A549 (cell line): ENCODE results near the gene ZNF70. TPM values are rescaled to one million over a fixed set of nuclear protein-coding genes. Genes with fewer than 3 reads are reported as not detected.

ENCODE experiments used
- ATAC-seq, 2 experiments: fragments of 200-7000 bp in 1 of 2; fragments of >200 bp in 1 of 2; cut with Nextera tagmentation in 1 of 2; cut with Tn5 transposase in 1 of 2; 3 replicates each; pipeline versions ENCODE4 v1.8.0 to v1.9.1; 2018 to 2020; ENCODE audit warnings: mild to moderate bottlenecking in 1 of 2, moderate library complexity in 1 of 2
- CTCF ChIA-PET: fragments of 300-600 bp; sonication (Branson Sonifier 250); formaldehyde crosslinking; extraction: SDS; loops from one replicate; lab custom pipeline; 2021; ENCODE audit warnings: antibody characterized with exemption, inconsistent platforms; lab: Yijun Ruan, JAX
- POLR2A ChIA-PET: fragments of 350-600 bp; formaldehyde crosslinking; extraction: SDS; loops from one replicate; lab custom pipeline; 2021; ENCODE audit warnings: antibody characterized with exemption, inconsistent platforms; lab: Yijun Ruan, JAX
- DNase-seq, 2 experiments: peaks; one replicate each; pipeline versions ENCODE4 v3.0.0 to v3.0.0-alpha.2; 2011 to 2016; ENCODE audit warnings: low read depth in 1 of 2, low spot score in 1 of 2
- FAIRE-seq: peaks from 2 replicates; lab custom pipeline; 2011; peaks lifted over from hg19 to GRCh38; lab: Jason Lieb, UNC
- H3K27ac ChIP-seq, 2 experiments: fragments of >200 bp; sonication (Bioruptor Twin); formaldehyde crosslinking; 3 replicates each; pipeline ENCODE4 v1.5.1; 2016 to 2017
- H3K4me1 ChIP-seq: fragments of >200 bp; sonication (Bioruptor Twin); formaldehyde crosslinking; 3 replicates; pipeline ENCODE4 v1.6.1; 2016
- H3K4me2 ChIP-seq: fragments of >200 bp; sonication (Bioruptor Twin); formaldehyde crosslinking; 3 replicates; pipeline ENCODE4 v1.6.1; 2016
- H3K4me3 ChIP-seq: fragments of >200 bp; sonication (Bioruptor Twin); formaldehyde crosslinking; 3 replicates; pipeline ENCODE4 v1.5.1; 2016
- H3K9me3 ChIP-seq: fragments of >200 bp; sonication (Bioruptor Twin); formaldehyde crosslinking; 3 replicates; pipeline ENCODE4 v1.6.1; 2016
- CHD4 ChIP-seq: fragments of 200-600 bp; sonication (generic); IDR thresholded peaks from 2 replicates; pipeline ENCODE4 v1.6.1; 2016; ENCODE audit warnings: antibody characterized with exemption, mild to moderate bottlenecking, borderline replicate concordance
- EHMT2 ChIP-seq: fragments of 200-600 bp; sonication (generic); IDR thresholded peaks from 2 replicates; pipeline ENCODE4 v1.6.1; 2016; ENCODE audit warnings: antibody characterized with exemption, low read depth, mild to moderate bottlenecking, moderate library complexity
- EP300 ChIP-seq, 2 experiments: fragments of >200 bp; sonication (Bioruptor Twin); formaldehyde crosslinking; IDR thresholded peaks; 2 replicates in 1 of 2; 3 replicates in 1 of 2; pipeline ENCODE4 v1.6.1; 2016 to 2017
- FOSL2 ChIP-seq, 2 experiments: fragments of 450-650 bp in 1 of 2; fragments of >200 bp in 1 of 2; sonication (Bioruptor Twin) in 1 of 2; formaldehyde crosslinking; IDR thresholded peaks; 2 replicates each; pipeline versions ENCODE4 v1.5.0 to v1.6.1; 2016 to 2020; ENCODE audit warnings: mild to moderate bottlenecking in 1 of 2, moderate library complexity in 1 of 2
- HOXB13 ChIP-seq: fragments of 250-450 bp; sonication (Bioruptor Pico); IDR thresholded peaks from 2 replicates; pipeline ENCODE4 v1.5.0; 2020; ENCODE audit warnings: low read depth, mild to moderate bottlenecking, moderate library complexity
- JUN ChIP-seq, 2 experiments: fragments of >200 bp; sonication (Bioruptor Twin); formaldehyde crosslinking; IDR thresholded peaks; 2 replicates in 1 of 2; 3 replicates in 1 of 2; pipeline ENCODE4 v1.6.1; 2016 to 2017
- JUNB ChIP-seq: fragments of >200 bp; sonication (Bioruptor Twin); formaldehyde crosslinking; IDR thresholded peaks from 2 replicates; pipeline ENCODE4 v1.6.1; 2016
- KDM1A ChIP-seq: fragments of 200-600 bp; sonication (generic); IDR thresholded peaks from 2 replicates; pipeline ENCODE4 v1.6.1; 2016; ENCODE audit warnings: low read depth, mild to moderate bottlenecking
- NPAS2 ChIP-seq: fragments of 250-450 bp; sonication (Bioruptor Pico); IDR thresholded peaks from 2 replicates; pipeline ENCODE4 v1.8.0; 2022; ENCODE audit warnings: mild to moderate bottlenecking, moderate library complexity, borderline replicate concordance
- NR3C1 ChIP-seq: fragments of >200 bp; sonication (Bioruptor Twin); formaldehyde crosslinking; IDR thresholded peaks from 3 replicates; pipeline ENCODE4 v1.6.1; 2017
- PHF8 ChIP-seq: fragments of 200-600 bp; sonication (generic); IDR thresholded peaks from 2 replicates; pipeline ENCODE4 v1.6.1; 2016; ENCODE audit warnings: low read depth, mild to moderate bottlenecking, antibody characterized with exemption, moderate library complexity, borderline replicate concordance
- RARB ChIP-seq: fragments of 250-450 bp; sonication (Bioruptor Pico); IDR thresholded peaks from 2 replicates; pipeline ENCODE4 v1.8.0; 2021; ENCODE audit warnings: mild to moderate bottlenecking, moderate library complexity
- RFX5 ChIP-seq: fragments of 450-650 bp; IDR thresholded peaks from 2 replicates; pipeline ENCODE4 v1.7.1; 2014; ENCODE audit warnings: antibody characterized with exemption, mild to moderate bottlenecking, moderate library complexity
- RNF2 ChIP-seq: fragments of 200-600 bp; sonication (generic); IDR thresholded peaks from 2 replicates; pipeline ENCODE4 v1.6.1; 2016; ENCODE audit warnings: low read depth, mild to moderate bottlenecking, antibody characterized with exemption, moderate library complexity, borderline replicate concordance
- SMC3 ChIP-seq: fragments of >200 bp; sonication (Bioruptor Twin); formaldehyde crosslinking; IDR thresholded peaks from 3 replicates; pipeline ENCODE4 v1.6.1; 2018; ENCODE audit warnings: inconsistent platforms
- SREBF2 ChIP-seq: fragments of 450-650 bp; IDR thresholded peaks from 2 replicates; pipeline ENCODE4 v1.6.1; 2014; ENCODE audit warnings: mild to moderate bottlenecking, moderate library complexity
- ZNF302 ChIP-seq: fragments of 250-450 bp; sonication (Bioruptor Pico); IDR thresholded peaks from 2 replicates; pipeline ENCODE4 v1.9.0; 2021; ENCODE audit warnings: inconsistent platforms, mild to moderate bottlenecking, moderate library complexity
- ZSCAN20 ChIP-seq: fragments of 250-450 bp; sonication (Bioruptor Pico); IDR thresholded peaks from 2 replicates; pipeline ENCODE4 v1.8.0; 2022; ENCODE audit warnings: mild to moderate bottlenecking, moderate library complexity
- WGBS: methylation state at CpG from one replicate; pipeline ENCODE4 v1.1.6; 2017; ENCODE audit errors: missing lambda C conversion rate; 5-methylcytosine and 5-hydroxymethylcytosine counted together
- polyA plus RNA-seq, 4 experiments: library from polyadenylated mRNA; depleted of rRNA in 3 of 4; stranded (reverse); fragments of >200 nt; fragmentation: RNase III in 1 of 4; extraction: RNeasy Plus Mini Kit Qiagen cat#74134 plus additional on column Dnase treatment in 1 of 4; gene quantifications; 2 replicates in 3 of 4; 3 replicates in 1 of 4; pipeline ENCODE4 v1.2.3, GENCODE V29; 2011 to 2017
- TF ChIP-seq, protein P1 (sequence below): fragments of 250-450 bp; sonication (Bioruptor Pico); IDR thresholded peaks from 2 replicates; pipeline ENCODE4 v1.5.0; 2021; ENCODE audit warnings: mild to moderate bottlenecking, moderate library complexity, borderline replicate concordance
- TF ChIP-seq, protein P2 (sequence below): fragments of 200-600 bp; sonication (generic); IDR thresholded peaks from 2 replicates; pipeline ENCODE4 v1.6.1; 2016; ENCODE audit warnings: antibody characterized with exemption, mild to moderate bottlenecking, moderate library complexity
- TF ChIP-seq, protein P3 (sequence below): fragments of 150-350 bp; IDR thresholded peaks from 2 replicates; pipeline ENCODE4 v1.6.1; 2014; ENCODE audit warnings: low read depth, mild to moderate bottlenecking, low read length
- TF ChIP-seq, protein P4 (sequence below): IDR thresholded peaks from 2 replicates; pipeline ENCODE4 v1.6.1; 2012; ENCODE audit warnings: low read depth, borderline replicate concordance

The ZNF70 gene
- polyA plus RNA-seq, 2 of the 4 experiments (the other 2 are of a cell fraction), result 0.88 to 1.2 TPM

DNA sequence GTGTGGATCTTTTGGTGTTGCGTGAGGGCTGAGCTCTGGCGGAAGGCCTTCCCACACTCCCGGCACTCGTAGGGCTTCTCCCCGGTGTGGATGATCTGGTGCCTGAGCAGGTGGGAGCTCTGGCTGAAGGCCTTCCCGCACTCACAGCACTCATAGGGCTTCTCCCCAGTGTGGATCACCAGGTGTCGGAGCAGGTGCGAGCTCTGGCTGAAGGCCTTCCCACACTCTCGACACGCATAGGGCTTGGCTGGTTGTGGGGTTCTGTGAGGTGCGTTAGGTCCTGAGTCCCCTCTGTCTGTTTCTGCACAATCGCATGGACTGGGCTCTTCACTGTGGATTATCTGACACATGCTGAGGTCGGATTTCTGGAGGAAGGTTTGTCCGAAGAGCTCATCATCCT lies 6.4 kb downstream of the ZNF70 start (continued):
- TF ChIP-seq, protein P1, sequence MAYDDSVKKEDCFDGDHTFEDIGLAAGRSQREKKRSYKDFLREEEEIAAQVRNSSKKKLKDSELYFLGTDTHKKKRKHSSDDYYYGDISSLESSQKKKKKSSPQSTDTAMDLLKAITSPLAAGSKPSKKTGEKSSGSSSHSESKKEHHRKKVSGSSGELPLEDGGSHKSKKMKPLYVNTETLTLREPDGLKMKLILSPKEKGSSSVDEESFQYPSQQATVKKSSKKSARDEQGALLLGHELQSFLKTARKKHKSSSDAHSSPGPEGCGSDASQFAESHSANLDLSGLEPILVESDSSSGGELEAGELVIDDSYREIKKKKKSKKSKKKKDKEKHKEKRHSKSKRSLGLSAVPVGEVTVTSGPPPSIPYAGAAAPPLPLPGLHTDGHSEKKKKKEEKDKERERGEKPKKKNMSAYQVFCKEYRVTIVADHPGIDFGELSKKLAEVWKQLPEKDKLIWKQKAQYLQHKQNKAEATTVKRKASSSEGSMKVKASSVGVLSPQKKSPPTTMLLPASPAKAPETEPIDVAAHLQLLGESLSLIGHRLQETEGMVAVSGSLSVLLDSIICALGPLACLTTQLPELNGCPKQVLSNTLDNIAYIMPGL (CRISPR knock-in tag), result no peak
- no peak for TF ChIP-seq ZNF302 (CRISPR knock-in tag)
- no peak for TF ChIP-seq EP300 (IDR thresholded peaks at IDR 0.05)
- no peak for TF ChIP-seq RNF2

DNA sequence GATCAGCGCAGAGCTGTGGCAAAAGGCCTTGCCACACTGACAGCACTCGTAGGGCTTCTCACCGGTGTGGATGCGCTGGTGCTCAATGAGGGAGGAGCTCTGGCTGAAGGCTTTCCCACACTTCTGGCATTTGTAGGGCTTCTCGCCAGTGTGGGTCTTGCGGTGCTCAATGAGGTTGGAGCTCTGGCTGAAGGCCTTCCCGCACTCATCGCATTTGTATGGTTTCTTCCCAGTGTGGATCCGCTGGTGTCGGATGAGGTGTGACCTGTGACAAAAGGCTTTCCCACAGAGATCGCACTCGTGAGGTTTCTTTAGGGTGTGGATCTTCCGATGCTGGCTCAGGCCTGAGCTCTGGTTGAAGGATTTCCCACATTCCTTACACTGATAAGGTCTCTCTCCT lies 6.9 kb downstream of the ZNF70 start:
- H3K9me3 ChIP-seq, result no peaks in the 10 kb centered on the region
- ATAC-seq, result no peak
- no peak overlapping the region for H3K4me2 ChIP-seq
- FAIRE-seq, result no peak
- no peak overlapping the region for H3K4me3 ChIP-seq
- no peaks in the 10 kb centered on the region for H3K4me1 ChIP-seq
- TF ChIP-seq PHF8 (no peak), CHD4 (no peak), HOXB13 (no peak), ZSCAN20 (CRISPR knock-in tag) (no peak), JUNB (no peak), RARB (CRISPR knock-in tag) (no peak), EP300 (IDR thresholded peaks at IDR 0.05) (no peak), SMC3 (no peak), KDM1A (no peak), EHMT2 (no peak), FOSL2 (IDR thresholded peaks at IDR 0.05) (no peak), FOSL2 (CRISPR knock-in tag; IDR thresholded peaks at IDR 0.05) (no peak)
- TF ChIP-seq, protein P2, sequence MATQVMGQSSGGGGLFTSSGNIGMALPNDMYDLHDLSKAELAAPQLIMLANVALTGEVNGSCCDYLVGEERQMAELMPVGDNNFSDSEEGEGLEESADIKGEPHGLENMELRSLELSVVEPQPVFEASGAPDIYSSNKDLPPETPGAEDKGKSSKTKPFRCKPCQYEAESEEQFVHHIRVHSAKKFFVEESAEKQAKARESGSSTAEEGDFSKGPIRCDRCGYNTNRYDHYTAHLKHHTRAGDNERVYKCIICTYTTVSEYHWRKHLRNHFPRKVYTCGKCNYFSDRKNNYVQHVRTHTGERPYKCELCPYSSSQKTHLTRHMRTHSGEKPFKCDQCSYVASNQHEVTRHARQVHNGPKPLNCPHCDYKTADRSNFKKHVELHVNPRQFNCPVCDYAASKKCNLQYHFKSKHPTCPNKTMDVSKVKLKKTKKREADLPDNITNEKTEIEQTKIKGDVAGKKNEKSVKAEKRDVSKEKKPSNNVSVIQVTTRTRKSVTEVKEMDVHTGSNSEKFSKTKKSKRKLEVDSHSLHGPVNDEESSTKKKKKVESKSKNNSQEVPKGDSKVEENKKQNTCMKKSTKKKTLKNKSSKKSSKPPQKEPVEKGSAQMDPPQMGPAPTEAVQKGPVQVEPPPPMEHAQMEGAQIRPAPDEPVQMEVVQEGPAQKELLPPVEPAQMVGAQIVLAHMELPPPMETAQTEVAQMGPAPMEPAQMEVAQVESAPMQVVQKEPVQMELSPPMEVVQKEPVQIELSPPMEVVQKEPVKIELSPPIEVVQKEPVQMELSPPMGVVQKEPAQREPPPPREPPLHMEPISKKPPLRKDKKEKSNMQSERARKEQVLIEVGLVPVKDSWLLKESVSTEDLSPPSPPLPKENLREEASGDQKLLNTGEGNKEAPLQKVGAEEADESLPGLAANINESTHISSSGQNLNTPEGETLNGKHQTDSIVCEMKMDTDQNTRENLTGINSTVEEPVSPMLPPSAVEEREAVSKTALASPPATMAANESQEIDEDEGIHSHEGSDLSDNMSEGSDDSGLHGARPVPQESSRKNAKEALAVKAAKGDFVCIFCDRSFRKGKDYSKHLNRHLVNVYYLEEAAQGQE, result no peak
- TF ChIP-seq, protein P3, sequence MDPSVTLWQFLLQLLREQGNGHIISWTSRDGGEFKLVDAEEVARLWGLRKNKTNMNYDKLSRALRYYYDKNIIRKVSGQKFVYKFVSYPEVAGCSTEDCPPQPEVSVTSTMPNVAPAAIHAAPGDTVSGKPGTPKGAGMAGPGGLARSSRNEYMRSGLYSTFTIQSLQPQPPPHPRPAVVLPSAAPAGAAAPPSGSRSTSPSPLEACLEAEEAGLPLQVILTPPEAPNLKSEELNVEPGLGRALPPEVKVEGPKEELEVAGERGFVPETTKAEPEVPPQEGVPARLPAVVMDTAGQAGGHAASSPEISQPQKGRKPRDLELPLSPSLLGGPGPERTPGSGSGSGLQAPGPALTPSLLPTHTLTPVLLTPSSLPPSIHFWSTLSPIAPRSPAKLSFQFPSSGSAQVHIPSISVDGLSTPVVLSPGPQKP, result no peak
- CTCF ChIA-PET, result interaction anchor here (1.7 kb wide), 1 partner anchor 106 kb away, joined by 3 read pairs; no protein-coding TSS in a partner anchor
- 99% methylated on average over 13 of the region's 13 CpGs for WGBS
- no peak overlapping the region for H3K27ac ChIP-seq
- DNase-seq, result no peak
- POLR2A ChIA-PET, result interaction anchor here (0.5 kb wide), 1 partner anchor 55 kb away, joined by 6 read pairs; no protein-coding TSS in a partner anchor

DNA sequence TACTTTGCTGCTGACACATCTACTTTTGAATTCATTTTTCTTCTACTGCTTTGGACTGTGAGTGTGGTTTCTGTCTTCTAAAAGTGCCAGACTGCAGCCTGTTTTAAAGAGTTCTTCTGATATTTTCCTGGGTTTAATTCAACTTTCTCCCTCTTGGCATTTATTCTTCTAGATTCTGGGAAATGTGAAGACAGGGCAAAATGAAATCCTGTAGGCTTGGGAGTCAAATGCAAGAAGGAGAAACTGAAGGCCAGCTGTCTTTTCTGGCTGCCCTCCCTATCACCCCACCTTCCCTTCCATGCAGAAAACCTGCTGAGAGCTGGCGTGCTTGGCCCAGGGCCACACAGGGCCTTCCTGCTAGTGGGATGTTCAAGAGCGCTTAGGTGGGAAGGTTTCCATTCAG lies 7.6 kb downstream of the ZNF70 start:
- Histone ChIP-seq H3K4me3 (no peak overlapping the region), H3K27ac (no peak overlapping the region), H3K4me2 (no peak overlapping the region), H3K9me3 (no peaks in the 10 kb centered on the region), H3K4me1 (no peaks in the 10 kb centered on the region)
- TF ChIP-seq SREBF2 (no peak), NR3C1 (no peak), JUN (IDR thresholded peaks at IDR 0.05) (no peak), JUNB (no peak), NPAS2 (no peak), RFX5 (no peak)
- TF ChIP-seq, protein P4, sequence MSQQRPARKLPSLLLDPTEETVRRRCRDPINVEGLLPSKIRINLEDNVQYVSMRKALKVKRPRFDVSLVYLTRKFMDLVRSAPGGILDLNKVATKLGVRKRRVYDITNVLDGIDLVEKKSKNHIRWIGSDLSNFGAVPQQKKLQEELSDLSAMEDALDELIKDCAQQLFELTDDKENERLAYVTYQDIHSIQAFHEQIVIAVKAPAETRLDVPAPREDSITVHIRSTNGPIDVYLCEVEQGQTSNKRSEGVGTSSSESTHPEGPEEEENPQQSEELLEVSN, result no peak
- TF ChIP-seq, protein P1 (CRISPR knock-in tag), result no peak
- POLR2A ChIA-PET, result no interaction called here
- CTCF ChIA-PET, result no interaction called here
- FAIRE-seq (no peak), ATAC-seq (no peak), DNase-seq (no peak)
- WGBS, result 96% methylated on average over 2 of the region's 2 CpGs
